K562 (cell line): ENCODE data around the gene HIVEP1. TPM values are rescaled to one million over a fixed set of nuclear protein-coding genes. Genes with fewer than 3 reads are reported as not detected.

Source experiments
- ATAC-seq: fragments of 200-7000 bp; cut with Tn5 transposase; 3 replicates; pipeline ENCODE4 v1.9.1; 2020; ENCODE audit warnings: moderate library complexity
- BruUV-seq: library from RNA; stranded (reverse); fragments of 400-500 nt; replicated peaks from 2 replicates; lab custom pipeline; 2021; lab: Mats Ljungman, UMichigan
- CTCF ChIA-PET: fragments of 300-600 bp; formaldehyde crosslinking; extraction: SDS; loops from one replicate; lab custom pipeline; 2021; ENCODE audit warnings: low intra/inter-chr PET ratio; lab: Yijun Ruan, JAX
- POLR2A ChIA-PET: fragments of 300-600, 350-650 bp; sonication (Branson Sonifier 250); formaldehyde crosslinking; extraction: SDS; loops from one replicate; lab custom pipeline; 2021; ENCODE audit warnings: antibody characterized with exemption, inconsistent platforms; lab: Yijun Ruan, JAX
- DNase-seq, 4 experiments: peaks; one replicate each; pipeline versions ENCODE4 v3.0.0 to v3.0.0-alpha.2; 2011 to 2018; ENCODE audit warnings: low spot score in 3 of 4, mixed read lengths in 3 of 4; ENCODE audit errors: extremely low read depth in 1 of 4
- FAIRE-seq: peaks from 2 replicates; lab custom pipeline; 2011; peaks lifted over from hg19 to GRCh38; lab: Jason Lieb, UNC
- H2AFZ ChIP-seq: 2 replicates; pipeline ENCODE4 v1.6.0; 2011; ENCODE audit warnings: low read depth, low read length, control low read depth, inconsistent platforms
- H3K27ac ChIP-seq: fragments of 200-600 bp; 3 replicates; pipeline ENCODE4 v1.8.0; 2011; ENCODE audit warnings: low read depth, mild to moderate bottlenecking, control low read depth, inconsistent platforms, low read length, moderate library complexity, mixed read lengths; ENCODE audit errors: extremely low read depth
- H3K27me3 ChIP-seq, 2 experiments: fragments of 300-600 bp in 1 of 2; 2 replicates in 1 of 2; 3 replicates in 1 of 2; pipeline versions ENCODE4 v1.6.0 to v1.8.0; 2011; ENCODE audit warnings: inconsistent platforms in 2 of 2, low read length in 2 of 2, mild to moderate bottlenecking in 1 of 2, mixed read lengths in 1 of 2, moderate library complexity in 1 of 2; ENCODE audit not compliant: control insufficient read depth in 2 of 2, insufficient read depth in 2 of 2
- H3K36me3 ChIP-seq: fragments of 300-600 bp; 3 replicates; pipeline ENCODE4 v1.8.0; 2011; ENCODE audit warnings: mild to moderate bottlenecking, low read length, inconsistent platforms; ENCODE audit not compliant: control insufficient read depth, insufficient read depth
- H3K4me1 ChIP-seq, 2 experiments: fragments of 200-600 bp in 1 of 2; replicated peaks in 1 of 2; 2 replicates in 1 of 2; 3 replicates in 1 of 2; pipeline versions ENCODE4 v1.5.1 to v1.8.0; 2011; ENCODE audit warnings: inconsistent platforms in 2 of 2, low read length in 2 of 2, mild to moderate bottlenecking in 1 of 2, mixed read lengths in 1 of 2, moderate library complexity in 1 of 2; ENCODE audit not compliant: control insufficient read depth in 2 of 2, insufficient read depth in 2 of 2
- H3K4me2 ChIP-seq: 2 replicates; pipeline ENCODE4 v1.6.1; 2011; ENCODE audit warnings: low read length, control low read depth, inconsistent platforms, mixed read lengths; ENCODE audit not compliant: insufficient read depth
- H3K4me3 ChIP-seq: fragments of 200-600 bp; sonication (generic), shearing (Covaris generic); 2 replicates; pipeline ENCODE4 v1.5.1; 2016; ENCODE audit warnings: control low read depth, inconsistent platforms
- H3K79me2 ChIP-seq: fragments of 200-600 bp; 3 replicates; pipeline ENCODE4 v1.8.0; 2011; ENCODE audit warnings: low read length, inconsistent platforms; ENCODE audit not compliant: control insufficient read depth, insufficient read depth
- H3K9ac ChIP-seq, 2 experiments: 2 replicates each; pipeline versions ENCODE4 v1.6.0 to v1.6.1; 2011; ENCODE audit warnings: low read depth in 2 of 2, low read length in 2 of 2, control low read depth in 1 of 2, inconsistent platforms in 1 of 2, mild to moderate bottlenecking in 1 of 2, mixed read lengths in 1 of 2; ENCODE audit not compliant: insufficient read depth in 1 of 2
- H3K9me1 ChIP-seq: one replicate; pipeline ENCODE4 v1.6.0; 2011; ENCODE audit warnings: inconsistent platforms, mild to moderate bottlenecking, low read length, moderate library complexity; ENCODE audit not compliant: control insufficient read depth, insufficient read depth
- H3K9me3 ChIP-seq: replicated peaks from 2 replicates; pipeline ENCODE4 v1.5.1; 2011; ENCODE audit warnings: low read depth, low read length, inconsistent platforms; ENCODE audit not compliant: control insufficient read depth, insufficient read depth
- H4K20me1 ChIP-seq: replicated peaks from 2 replicates; pipeline ENCODE4 v1.6.1; 2011; ENCODE audit warnings: low read length, inconsistent platforms, mixed read lengths; ENCODE audit not compliant: control insufficient read depth, insufficient read depth
- ARNT ChIP-seq, 2 experiments: fragments of 450-650 bp; IDR thresholded peaks; 2 replicates each; pipeline ENCODE4 v1.6.1; 2016; ENCODE audit warnings: mild to moderate bottlenecking in 1 of 2
- BRF2 ChIP-seq: IDR thresholded peaks from 3 replicates; pipeline ENCODE4 v1.6.1; 2011; ENCODE audit warnings: borderline replicate concordance, mild to moderate bottlenecking; ENCODE audit not compliant: insufficient read length, insufficient read depth
- FOXA1 ChIP-seq: fragments of 450-650 bp; IDR thresholded peaks from 2 replicates; pipeline ENCODE4 v1.6.1; 2016; ENCODE audit warnings: mild to moderate bottlenecking, borderline replicate concordance
- ZNF75A ChIP-seq: fragments of 450-650 bp; formaldehyde crosslinking; IDR thresholded peaks from 2 replicates; pipeline ENCODE4 v1.4.0; 2020; ENCODE audit warnings: mild to moderate bottlenecking
- WGBS: fragments of 100-300 bp; shearing (Covaris generic); methylation state at CpG from one replicate; pipeline ENCODE4 v1.1.6; 2016; ENCODE audit warnings: low coverage, mixed read lengths; ENCODE audit not compliant: insufficient coverage; ENCODE audit errors: missing lambda C conversion rate; 5-methylcytosine and 5-hydroxymethylcytosine counted together
- in situ Hi-C: fragments of 300-500 bp; cut with MboI; formaldehyde crosslinking; loops from 4 replicates; pipeline ENCODE4 v1.15.0; 2018; ENCODE audit warnings: inconsistent platforms, mixed read lengths
- intact Hi-C: fragments of 100-400 bp; cut with micrococcal nuclease; formaldehyde crosslinking; loops from 2 replicates; pipeline ENCODE4 v1.14.2; 2022
- polyA plus RNA-seq, 8 experiments: library from polyadenylated mRNA; depleted of rRNA in 4 of 8; stranded (reverse) in 5 of 8; unstranded in 3 of 8; fragments of >200 nt; fragmentation: Nextera tagmentation in 2 of 8; fragmentation: Illumina TruSeq in 1 of 8; extraction: Ambion mirVana in 2 of 8; extraction: Trizol in 1 of 8; gene quantifications; 2 replicates each; pipeline versions ENCODE4 v1.2.1 to v1.2.3, GENCODE V29; 2011 to 2014; ENCODE audit warnings: inconsistent platforms in 1 of 8, missing spikeins in 1 of 8
- total RNA-seq, 7 experiments: library from RNA; depleted of rRNA in 6 of 7; stranded (reverse); fragments of >200 nt in 6 of 7; fragmentation: Illumina TruSeq in 2 of 7; extraction: Trizol in 2 of 7; gene quantifications; 2 replicates each; pipeline versions ENCODE4 v1.2.1 to v1.2.3, GENCODE V29; 2011 to 2021; ENCODE audit warnings: low replicate concordance in 1 of 7
- TF ChIP-seq, protein P1 (sequence below): sonication (generic); formaldehyde crosslinking; IDR thresholded peaks from 2 replicates; pipeline ENCODE4 v1.8.1; 2023; ENCODE audit warnings: mild to moderate bottlenecking, missing genetic modification reagents

HIVEP1 gene
- total and polyA plus RNA-seq, 9 of the 15 experiments (the other 6 are each of a cell fraction or from before 2014, with no cell fraction given) = 6.0 to 33.3 (median 21.7) TPM

- TF ChIP-seq, protein P1, sequence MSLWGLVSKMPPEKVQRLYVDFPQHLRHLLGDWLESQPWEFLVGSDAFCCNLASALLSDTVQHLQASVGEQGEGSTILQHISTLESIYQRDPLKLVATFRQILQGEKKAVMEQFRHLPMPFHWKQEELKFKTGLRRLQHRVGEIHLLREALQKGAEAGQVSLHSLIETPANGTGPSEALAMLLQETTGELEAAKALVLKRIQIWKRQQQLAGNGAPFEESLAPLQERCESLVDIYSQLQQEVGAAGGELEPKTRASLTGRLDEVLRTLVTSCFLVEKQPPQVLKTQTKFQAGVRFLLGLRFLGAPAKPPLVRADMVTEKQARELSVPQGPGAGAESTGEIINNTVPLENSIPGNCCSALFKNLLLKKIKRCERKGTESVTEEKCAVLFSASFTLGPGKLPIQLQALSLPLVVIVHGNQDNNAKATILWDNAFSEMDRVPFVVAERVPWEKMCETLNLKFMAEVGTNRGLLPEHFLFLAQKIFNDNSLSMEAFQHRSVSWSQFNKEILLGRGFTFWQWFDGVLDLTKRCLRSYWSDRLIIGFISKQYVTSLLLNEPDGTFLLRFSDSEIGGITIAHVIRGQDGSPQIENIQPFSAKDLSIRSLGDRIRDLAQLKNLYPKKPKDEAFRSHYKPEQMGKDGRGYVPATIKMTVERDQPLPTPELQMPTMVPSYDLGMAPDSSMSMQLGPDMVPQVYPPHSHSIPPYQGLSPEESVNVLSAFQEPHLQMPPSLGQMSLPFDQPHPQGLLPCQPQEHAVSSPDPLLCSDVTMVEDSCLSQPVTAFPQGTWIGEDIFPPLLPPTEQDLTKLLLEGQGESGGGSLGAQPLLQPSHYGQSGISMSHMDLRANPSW = no peak
- no peak for TF ChIP-seq FOXA1
- TF ChIP-seq BRF2 = no peak
Measured at GRCh38 chr6:12134581-12134980, 122.5 kb downstream of the HIVEP1 start (continued).

DNA sequence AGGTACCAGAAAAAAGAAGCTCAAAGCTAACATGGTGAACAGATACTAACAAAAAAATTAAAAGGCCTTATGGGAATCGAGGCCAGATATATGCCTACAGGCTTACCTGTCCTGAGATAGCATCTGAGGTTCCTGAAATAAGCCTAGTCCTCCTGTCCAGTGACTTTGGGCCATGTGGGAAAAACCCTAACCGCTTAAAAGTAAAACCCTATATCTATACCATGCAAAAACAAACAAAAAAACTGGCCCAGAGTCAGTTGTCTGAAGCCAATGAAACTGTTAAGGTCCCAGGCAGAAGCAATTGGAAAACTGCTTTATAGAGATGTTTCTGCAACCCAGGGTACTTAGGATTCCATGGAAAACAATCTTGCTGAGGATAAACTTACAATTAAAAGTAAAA, 122.9 kb downstream of the HIVEP1 start:
- ChIA-PET CTCF (no interaction called here), POLR2A (interaction anchor here (0.8 to 1.8 kb wide), 3 partner anchors 9 to 19 kb away, joined by 3 to 6 read pairs (median 4); no protein-coding TSS in a partner anchor)
- BruUV-seq = no TSS peak
- no peaks in the 10 kb centered on the region for H3K4me1 ChIP-seq
- H3K4me3 ChIP-seq = no peak overlapping the region
- H3K4me2 ChIP-seq = no peak overlapping the region
- DNase-seq = no peak
- no peaks in the 10 kb centered on the region for H3K27me3 ChIP-seq
- ATAC-seq = no peak
- H3K27ac ChIP-seq = no peak overlapping the region
- no peak overlapping the region for H3K9ac ChIP-seq
- intact Hi-C loops = no loop called here
- FAIRE-seq = no peak
- 85% methylated on average over 2 of the region's 2 CpGs for WGBS
- no peaks in the 10 kb centered on the region for H4K20me1 ChIP-seq
- no peaks in the 10 kb centered on the region for H3K79me2 ChIP-seq
- TF ChIP-seq ZNF75A (CRISPR knock-in tag) = peak; percentile 47; the same call in 1 of the 2 replicates
- no peak for TF ChIP-seq ARNT (IDR thresholded peaks at IDR 0.05)
- in situ Hi-C loops = no loop called here
- H2AFZ ChIP-seq = no peak overlapping the region
- H3K9me3 ChIP-seq = no peaks in the 10 kb centered on the region; the same call in 1 of the 2 replicates
- peaks cover 69% of the 10 kb centered on the region for H3K36me3 ChIP-seq
- H3K9me1 ChIP-seq = no peaks in the 10 kb centered on the region
